Measurements from ENCODE around the gene MRPL33.
A peak's percentile ranks its signal among the peaks of the same experiment; 100 is the strongest.

MRPL33 gene

GRCh38 chr2:27771548-27772335, at the start of gene MRPL33:
Gene MRPL33, plus strand, starts transcription at chr2:27771719. Its CDS starts 59 bp downstream, at chr2:27771778.
- peak; percentile 81 for DNase-seq

- DNase-seq, result no peak
Measured at GRCh38 chr2:27721884-27722485, 49.5 kb upstream of the MRPL33 start.

DNA sequence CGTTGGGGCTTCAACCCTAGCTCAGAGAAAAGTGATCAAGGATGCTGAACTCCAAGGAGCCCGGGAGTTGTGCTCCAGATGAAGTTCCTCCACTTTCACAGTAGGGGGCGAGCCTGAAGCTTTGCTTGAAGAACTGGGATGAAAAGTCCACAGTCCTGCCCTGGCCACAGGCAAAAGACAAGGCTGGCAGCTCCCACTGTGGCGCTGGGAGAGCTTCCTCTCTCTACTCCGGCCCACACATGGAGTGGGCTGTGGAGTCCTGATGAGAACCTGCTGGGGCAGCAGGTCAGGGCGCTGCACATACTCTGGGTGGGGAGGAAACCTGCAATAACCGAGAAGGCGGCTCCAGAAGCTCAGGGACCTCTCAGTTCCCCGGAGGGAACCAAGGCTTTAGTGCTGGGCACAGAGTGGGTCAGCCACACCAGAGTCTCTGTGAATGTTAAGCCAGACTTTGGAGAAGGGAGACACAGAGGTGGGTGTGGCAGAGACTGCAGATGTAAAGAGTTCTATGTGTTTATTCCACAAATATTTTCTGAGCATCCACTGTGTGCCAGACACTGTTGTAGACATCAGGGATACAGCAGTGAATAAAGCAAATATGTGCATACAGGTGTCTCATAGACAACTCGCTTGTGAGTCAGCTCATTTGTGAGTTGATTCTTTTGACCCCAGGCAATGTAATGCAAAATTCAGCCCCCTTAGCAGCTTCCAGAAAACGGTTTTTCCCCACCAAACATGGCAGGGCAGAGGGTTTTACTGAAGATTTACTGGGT, 48.0 kb upstream of the MRPL33 start:
- no peak for DNase-seq

DNA sequence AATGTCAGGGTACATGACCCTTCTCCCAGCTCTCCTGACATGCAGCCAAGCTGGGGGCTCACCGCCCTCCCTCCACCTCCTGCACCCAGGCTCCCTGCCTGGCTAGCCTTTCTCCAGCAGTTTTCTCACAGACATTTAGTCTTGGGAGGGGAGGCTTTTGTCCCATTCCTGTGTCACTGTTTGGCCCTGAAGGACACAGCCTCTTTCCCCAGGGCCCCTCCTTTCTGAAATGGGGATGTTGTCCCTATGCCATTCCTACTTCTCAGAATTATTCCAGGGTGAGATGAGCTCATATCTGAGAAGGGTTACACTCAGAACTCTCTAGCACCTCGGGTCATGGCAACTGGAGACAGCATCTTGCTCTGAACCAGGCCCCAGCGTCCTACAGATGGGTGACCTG, 47.3 kb upstream of the MRPL33 start:
- DNase-seq, result no peak

GRCh38 chr2:27724905-27725701, 46.4 kb upstream of the MRPL33 start:
- DNase-seq, result no peak

- no peak for DNase-seq
Measured at GRCh38 chr2:27727257-27727656, 44.3 kb upstream of the MRPL33 start.

DNA sequence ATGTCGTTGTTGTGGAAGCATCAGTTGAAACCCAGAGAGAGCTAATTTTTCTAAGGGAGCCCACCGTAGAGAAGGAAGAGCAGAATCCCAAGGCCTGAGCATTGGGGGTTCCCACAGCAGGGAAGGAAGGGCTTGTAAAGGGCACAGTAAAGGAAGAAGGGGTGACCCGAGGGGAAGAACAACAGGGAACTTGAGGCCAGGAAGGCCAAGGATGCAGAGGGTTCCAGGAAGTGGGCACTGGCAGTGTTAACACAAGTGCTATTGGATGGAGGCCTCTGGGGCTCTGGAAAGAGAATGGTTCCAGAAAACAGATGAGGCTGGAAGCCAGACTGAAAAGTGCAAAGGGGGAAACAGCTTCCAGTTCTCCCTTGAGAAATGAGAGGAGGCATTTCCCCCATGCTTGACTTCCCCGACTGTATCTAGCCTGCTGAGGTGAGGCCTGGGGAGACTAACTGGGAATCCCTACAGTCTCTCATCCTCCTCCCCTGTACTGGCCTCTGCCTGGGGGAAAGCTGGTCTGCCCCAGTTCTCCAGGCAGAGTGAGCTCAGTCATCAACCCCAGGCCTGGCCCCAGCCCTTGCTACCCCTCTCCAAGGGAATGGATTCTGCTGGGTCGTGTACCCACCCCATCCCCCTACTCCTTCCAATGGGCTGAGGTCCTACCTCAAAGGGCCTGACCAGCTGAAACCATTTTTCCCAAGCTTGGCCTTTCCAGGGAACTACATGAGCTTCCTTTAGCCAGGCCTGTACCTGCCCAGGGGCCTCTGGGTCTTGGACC, 43.2 kb upstream of the MRPL33 start:
- DNase-seq, result no peak

GRCh38 chr2:27729198-27729597, 42.3 kb upstream of the MRPL33 start:
- no peak for DNase-seq

- no peak for DNase-seq
Measured at GRCh38 chr2:27729614-27730013, 41.9 kb upstream of the MRPL33 start.

GRCh38 chr2:27730261-27730662, 41.3 kb upstream of the MRPL33 start:
- DNase-seq, result no peak

DNA sequence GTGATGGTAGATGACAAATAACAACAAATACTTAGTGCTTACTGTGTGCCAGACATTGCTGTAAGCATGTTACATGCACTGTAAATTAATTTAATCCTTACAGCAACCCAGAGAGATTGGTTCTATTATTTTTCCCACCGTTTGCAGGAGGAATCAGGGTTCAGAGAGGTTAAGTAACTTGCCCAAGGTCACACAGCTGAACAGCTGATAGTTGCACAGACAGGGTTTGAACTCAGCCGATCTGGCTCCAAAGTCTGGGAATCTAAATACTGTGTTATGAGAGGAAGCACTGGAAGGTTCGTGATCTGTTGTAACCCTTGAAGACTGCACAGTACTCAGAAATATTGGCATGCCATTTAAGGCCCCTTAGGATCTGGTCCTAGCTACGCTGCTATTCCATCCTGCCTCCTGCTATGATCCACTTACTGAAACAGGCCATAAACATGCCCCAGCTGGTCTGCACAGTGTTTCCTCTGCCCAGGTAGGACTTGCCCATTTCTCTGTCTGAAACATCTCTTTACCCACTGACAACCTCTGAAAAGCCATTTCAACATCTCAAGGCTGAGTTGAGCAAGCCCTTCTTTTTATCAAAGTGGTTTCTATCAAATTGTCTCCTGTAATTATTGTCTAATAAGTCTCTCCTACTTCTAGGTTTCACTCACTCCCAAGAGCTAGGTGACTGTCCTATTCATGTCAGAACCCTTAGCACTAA, 40.4 kb upstream of the MRPL33 start:
- no peak for DNase-seq

DNA sequence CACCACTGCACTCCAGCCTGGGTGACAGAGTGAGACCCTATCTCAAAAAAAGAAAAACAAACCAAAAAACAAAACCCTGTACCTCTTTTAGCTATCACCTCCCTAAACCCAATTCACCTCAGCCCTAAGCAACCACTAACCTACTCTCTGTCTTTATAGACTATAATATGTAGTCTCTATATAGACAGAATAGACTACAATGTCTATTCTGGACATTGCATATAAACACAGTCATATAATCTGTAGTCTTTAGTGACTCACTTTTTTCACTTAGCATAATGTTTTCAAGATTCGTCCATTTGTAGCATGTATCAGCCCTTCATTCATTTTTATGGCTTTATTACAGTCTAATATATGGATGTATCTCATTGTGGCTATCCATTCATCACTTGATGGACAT, 37.2 kb upstream of the MRPL33 start:
- DNase-seq, result no peak

DNA sequence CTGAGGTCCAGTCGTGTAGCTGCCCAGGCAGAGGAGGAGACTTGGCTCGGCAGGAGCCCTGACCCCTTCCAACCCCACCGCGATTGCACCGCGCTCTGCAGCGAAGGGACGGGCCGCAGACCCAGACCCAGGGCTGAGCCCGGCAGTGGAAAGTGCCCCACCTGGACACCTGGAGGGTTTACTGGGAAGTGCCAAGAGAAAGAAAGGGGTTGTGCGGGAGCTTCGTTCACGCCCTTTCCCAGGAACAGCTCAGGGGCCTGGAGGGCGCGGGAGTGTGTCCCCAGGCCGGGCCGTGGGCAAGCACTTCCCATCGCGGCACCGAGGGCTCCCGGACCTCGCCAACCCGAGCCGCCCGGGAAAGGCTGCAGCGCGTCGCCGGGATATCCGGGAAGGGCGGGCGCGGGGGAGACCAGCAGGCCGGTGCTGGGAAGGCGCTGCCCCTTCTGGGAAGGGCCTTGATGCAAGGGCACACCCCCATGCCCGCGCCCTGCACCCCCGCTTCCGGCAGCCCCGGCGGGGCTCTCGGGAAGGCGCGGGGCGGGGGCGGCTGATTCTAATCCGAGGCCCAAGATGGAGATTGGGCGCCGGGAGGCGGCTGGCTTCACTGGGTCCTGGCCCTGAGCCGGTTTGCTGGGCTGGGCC, 36.1 kb upstream of the MRPL33 start:
- DNase-seq, result no peak

DNA sequence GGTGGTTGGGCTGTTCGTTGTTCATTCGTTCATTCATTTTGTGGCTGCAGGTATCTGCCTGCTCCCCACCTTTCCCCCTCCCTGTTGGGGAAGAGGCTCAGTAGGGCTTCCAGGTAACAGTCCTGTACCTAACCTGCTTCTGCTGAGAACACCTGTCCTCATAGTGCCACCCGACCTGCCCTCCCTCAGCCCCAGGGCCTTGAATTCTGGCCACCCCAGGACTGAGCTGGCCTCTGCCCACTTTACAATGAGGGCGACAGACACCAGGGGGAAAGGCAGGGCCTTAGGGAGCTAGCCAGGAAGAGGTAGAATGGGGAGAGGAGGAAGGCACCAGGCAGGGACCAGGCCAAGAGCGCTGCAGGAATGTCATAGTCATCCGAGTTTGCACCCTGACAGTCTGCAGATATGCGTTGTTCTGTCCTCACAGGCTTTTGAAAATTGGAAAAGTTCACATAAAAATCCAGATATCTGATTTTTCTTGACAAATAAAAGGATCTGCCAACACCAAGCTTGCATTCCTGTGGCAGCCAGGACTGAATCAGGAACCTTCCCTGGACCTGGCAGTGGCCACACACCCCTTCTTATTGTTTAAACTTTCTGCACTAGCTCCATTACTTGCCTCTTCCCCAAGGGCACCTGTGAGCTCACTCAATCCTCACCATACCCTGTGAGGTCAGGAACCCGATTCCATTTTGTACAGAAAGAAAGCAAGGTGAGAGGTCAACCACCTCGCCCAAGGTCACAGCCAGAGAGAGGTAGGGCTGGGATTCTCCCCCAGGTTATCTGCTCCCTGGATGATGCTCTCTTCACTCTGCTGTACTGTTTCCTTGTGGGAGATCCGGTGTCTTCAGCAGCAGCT, 35.3 kb upstream of the MRPL33 start:
- no peak for DNase-seq

GRCh38 chr2:27736890-27737204, 34.7 kb upstream of the MRPL33 start:
- no peak for DNase-seq

- no peak for DNase-seq
Measured at GRCh38 chr2:27737676-27738348, 33.7 kb upstream of the MRPL33 start.

- no peak for DNase-seq
Measured at GRCh38 chr2:27738349-27739057, 33.0 kb upstream of the MRPL33 start.

DNA sequence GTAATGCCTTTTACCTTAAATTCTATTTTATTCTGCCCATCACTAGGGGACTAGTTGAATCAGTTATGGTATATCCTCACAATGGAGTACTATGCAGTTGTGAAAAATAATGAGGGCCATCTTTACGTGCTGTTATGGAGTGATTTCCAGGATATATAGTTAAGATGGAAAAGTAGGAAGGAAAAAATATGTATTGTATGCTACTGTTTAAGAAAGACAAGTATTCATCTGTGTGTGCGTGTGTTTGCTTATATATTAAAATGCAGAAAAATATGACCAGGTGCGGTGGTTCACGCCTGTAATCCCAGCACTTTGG, 32.5 kb upstream of the MRPL33 start:
- no peak for DNase-seq

GRCh38 chr2:27741673-27742072, 29.8 kb upstream of the MRPL33 start:
- DNase-seq, result no peak

All from NCI-H1092 treated with DMSO at 0.1 percent for 48 hours (cell line).